ENCODE measurements around the gene DENND6B. TPM values are rescaled to one million over a fixed set of nuclear protein-coding genes. Genes with fewer than 3 reads are reported as not detected.
"Not testable (repeated sequence)": the region's sequence is repeated elsewhere in the genome, so short reads cannot be mapped to it uniquely, and the experiment has no call there.

The DENND6B gene
- total RNA-seq, 4 donors from 2014 or later, result 8.6 to 13.1 (median 11.7) TPM

GRCh38 chr22:50274311-50274710, 52.5 kb downstream of the DENND6B start:
- no peak overlapping the region for H3K4me3 ChIP-seq
- H3K27me3 ChIP-seq, result peaks cover 0 to 12% of the 10 kb centered on the region in 2 donors
- TF ChIP-seq EP300 (IDR thresholded peaks at IDR 0.05) (no peak), POLR2A (IDR thresholded peaks at IDR 0.05) (no peak), CTCF (IDR thresholded peaks at IDR 0.05) (peak; percentile 25 to 46 (median 32))
- peaks cover 0 to 57% (median 26%) of the 10 kb centered on the region in 4 donors for H3K4me1 ChIP-seq
- DNase-seq (ENCODE audit: low spot score in 2 of 2), result peak in 1 of 2 donors; percentile 44
- H3K36me3 ChIP-seq, result peaks cover 0 to 44% (median 4%) of the 10 kb centered on the region in 3 donors
- 21 to 28% methylated on average over 6 to 7 of the region's 7 CpGs for WGBS, 2 donors
- no peaks in the 10 kb centered on the region for H3K9me3 ChIP-seq
- H3K27ac ChIP-seq, result no peak overlapping the region

GRCh38 chr22:50273781-50274180, 53.0 kb downstream of the DENND6B start:
- peaks cover 0 to 39% (median 4%) of the 10 kb centered on the region in 3 donors for H3K36me3 ChIP-seq
- 84 to 90% methylated on average over 10 of the region's 10 CpGs for WGBS, 2 donors
- H3K4me3 ChIP-seq; DNase-seq (ENCODE audit: low spot score in 2 of 2); H3K9me3 ChIP-seq; H3K27ac ChIP-seq: not testable (repeated sequence)
- peaks cover 0 to 12% of the 10 kb centered on the region in 2 donors for H3K27me3 ChIP-seq
- H3K4me1 ChIP-seq, result peaks cover 0 to 62% (median 31%) of the 10 kb centered on the region in 4 donors

GRCh38 chr22:50273352-50273751, 53.5 kb downstream of the DENND6B start:
- WGBS, 2 donors, result 35 to 100% methylated on average over 1 to 11 of the region's 11 CpGs
- DNase-seq (ENCODE audit: low spot score in 2 of 2); H3K9me3 ChIP-seq; H3K27ac ChIP-seq; H3K4me3 ChIP-seq: not testable (repeated sequence)
- Histone ChIP-seq H3K36me3 (peaks cover 0 to 35% (median 4%) of the 10 kb centered on the region in 3 donors), H3K4me1 (peaks cover 0 to 67% (median 34%) of the 10 kb centered on the region in 4 donors), H3K27me3 (peaks cover 0 to 12% of the 10 kb centered on the region in 2 donors)

- TF ChIP-seq EP300 (IDR thresholded peaks at IDR 0.05) (no peak), CTCF (IDR thresholded peaks at IDR 0.05) (peak in 1 of 5 experiments; percentile 5)
- H3K27ac ChIP-seq, result peak overlapping the region in 1 of 4 donors; percentile 64
- no peaks in the 10 kb centered on the region for H3K9me3 ChIP-seq
- H3K4me1 ChIP-seq, result peaks cover 0 to 78% (median 42%) of the 10 kb centered on the region in 4 donors
- peaks cover 0 to 24% (median 4%) of the 10 kb centered on the region in 3 donors for H3K36me3 ChIP-seq
- no peak for DNase-seq (ENCODE audit: low spot score in 2 of 2)
- WGBS, 2 donors, result 48 to 60% methylated on average over 19 to 20 of the region's 26 CpGs
- peak overlapping the region in 3 of 4 donors; percentile 41 to 66 (median 54) for H3K4me3 ChIP-seq
- H3K27me3 ChIP-seq, result peaks cover 0 to 15% of the 10 kb centered on the region in 2 donors
These were observed 54.6 kb downstream of the DENND6B start for GRCh38 chr22:50272044-50272802.

GRCh38 chr22:50271519-50271970, 55.3 kb downstream of the DENND6B start:
- H3K27ac ChIP-seq, result peak overlapping the region in 1 of 4 donors; percentile 64
- TF ChIP-seq CTCF (IDR thresholded peaks at IDR 0.05) (no peak), POLR2A (IDR thresholded peaks at IDR 0.05) (no peak), EP300 (IDR thresholded peaks at IDR 0.05) (no peak)
- H3K4me1 ChIP-seq, result peaks cover 0 to 81% (median 44%) of the 10 kb centered on the region in 4 donors
- 0 to 1% methylated on average over 16 to 22 of the region's 45 CpGs for WGBS, 2 donors
- peaks cover 0 to 21% of the 10 kb centered on the region in 2 donors for H3K27me3 ChIP-seq
- DNase-seq (ENCODE audit: low spot score in 2 of 2), result no peak
- peaks cover 0 to 17% (median 4%) of the 10 kb centered on the region in 3 donors for H3K36me3 ChIP-seq
- H3K4me3 ChIP-seq, result peak overlapping the region; percentile 18 to 66 (median 48)
- H3K9me3 ChIP-seq, result no peaks in the 10 kb centered on the region
